K562 (cell line): Measurements from ENCODE around the gene RNU5D-1. TPM values are rescaled to one million over a fixed set of nuclear protein-coding genes. Genes with fewer than 3 reads are reported as not detected.
A peak's percentile ranks its signal among the peaks of the same experiment; 100 is the strongest.

Experiments used
- ETV1 ChIP-seq: fragments of 450-650 bp; conservative IDR thresholded peaks from 2 replicates; pipeline ENCODE4 v1.6.1; 2016; ENCODE audit warnings: missing genetic modification characterization, control low read depth, low read depth, missing compliant biosample characterization
- HNRNPL ChIP-seq: fragments of 200-400 bp; formaldehyde crosslinking; IDR thresholded peaks from 2 replicates; pipeline ENCODE4 v1.6.1; 2017; ENCODE audit warnings: low read depth, mild to moderate bottlenecking, low read length
- HNRNPUL1 ChIP-seq: fragments of 200-400 bp; formaldehyde crosslinking; IDR thresholded peaks from 2 replicates; pipeline ENCODE4 v1.6.1; 2017; ENCODE audit warnings: low read length
- LARP7 ChIP-seq: fragments of 450-650 bp; IDR thresholded peaks from 2 replicates; pipeline ENCODE4 v1.6.1; 2016
- MXI1 ChIP-seq: IDR thresholded peaks from 2 replicates; pipeline ENCODE4 v1.6.1; 2011; ENCODE audit warnings: low read depth, mild to moderate bottlenecking, improper control_type of control experiment, low read length
- NR3C1 ChIP-seq: sonication (generic); formaldehyde crosslinking; IDR thresholded peaks from 2 replicates; pipeline ENCODE4 v1.8.1; 2022; ENCODE audit warnings: missing genetic modification reagents
- PRPF4 ChIP-seq: fragments of 200-400 bp; formaldehyde crosslinking; IDR thresholded peaks from one replicate; pipeline ENCODE4 v1.6.1; 2017; ENCODE audit warnings: low read length, low read depth, mild to moderate bottlenecking; ENCODE audit not compliant: insufficient read depth, poor library complexity, severe bottlenecking
- SMAD2 ChIP-seq: fragments of 150-350 bp; IDR thresholded peaks from 2 replicates; pipeline ENCODE4 v1.6.1; 2014; ENCODE audit warnings: low read depth, mild to moderate bottlenecking, low read length
- TARDBP ChIP-seq: fragments of 450-650 bp; IDR thresholded peaks from 2 replicates; pipeline ENCODE4 v1.6.1; 2016
- TBL1XR1 ChIP-seq, 2 experiments: IDR thresholded peaks; 2 replicates each; pipeline ENCODE4 v1.6.1; 2012; ENCODE audit warnings: improper control_type of control experiment in 2 of 2, low read length in 2 of 2, mild to moderate bottlenecking in 1 of 2
- TSC22D4 ChIP-seq: fragments of 450-650 bp; IDR thresholded peaks from 2 replicates; pipeline ENCODE4 v1.6.1; 2016; ENCODE audit warnings: missing genetic modification characterization, missing biosample characterization, control low read depth
- ZNF384 ChIP-seq: IDR thresholded peaks from 2 replicates; pipeline ENCODE4 v1.6.1; 2012; ENCODE audit warnings: low read depth, low read length, improper control_type of control experiment
- ZNF518B ChIP-seq: fragments of 250-450 bp; sonication (Bioruptor Pico); IDR thresholded peaks from 2 replicates; pipeline ENCODE4 v1.5.0; 2021; ENCODE audit warnings: mild to moderate bottlenecking, moderate library complexity
- polyA plus RNA-seq, 8 experiments: library from polyadenylated mRNA; depleted of rRNA in 4 of 8; stranded (reverse) in 5 of 8; unstranded in 3 of 8; fragments of >200 nt; fragmentation: Nextera tagmentation in 2 of 8; fragmentation: Illumina TruSeq in 1 of 8; extraction: Ambion mirVana in 2 of 8; extraction: Trizol in 1 of 8; gene quantifications; 2 replicates each; pipeline versions ENCODE4 v1.2.1 to v1.2.3, GENCODE V29; 2011 to 2014; ENCODE audit warnings: inconsistent platforms in 1 of 8, missing spikeins in 1 of 8
- total RNA-seq, 7 experiments: library from RNA; depleted of rRNA in 6 of 7; stranded (reverse); fragments of >200 nt in 6 of 7; fragmentation: Illumina TruSeq in 2 of 7; extraction: Trizol in 2 of 7; gene quantifications; 2 replicates each; pipeline versions ENCODE4 v1.2.1 to v1.2.3, GENCODE V29; 2011 to 2021; ENCODE audit warnings: low replicate concordance in 1 of 7
- TF ChIP-seq, protein P1 (sequence below): fragments of 450-650 bp; IDR thresholded peaks from 2 replicates; pipeline ENCODE4 v1.6.1; 2016; ENCODE audit warnings: low read depth
- TF ChIP-seq, protein P2 (sequence below): fragments of 450-650 bp; conservative IDR thresholded peaks from 2 replicates; pipeline ENCODE4 v1.6.1; 2016; ENCODE audit warnings: missing genetic modification characterization, low read depth, mild to moderate bottlenecking, missing compliant biosample characterization, moderate library complexity

The RNU5D-1 gene
- total and polyA plus RNA-seq, 9 of the 15 experiments (the other 6 are each of a cell fraction or from before 2014, with no cell fraction given), result under 0.01 TPM; not detected in 8

DNA sequence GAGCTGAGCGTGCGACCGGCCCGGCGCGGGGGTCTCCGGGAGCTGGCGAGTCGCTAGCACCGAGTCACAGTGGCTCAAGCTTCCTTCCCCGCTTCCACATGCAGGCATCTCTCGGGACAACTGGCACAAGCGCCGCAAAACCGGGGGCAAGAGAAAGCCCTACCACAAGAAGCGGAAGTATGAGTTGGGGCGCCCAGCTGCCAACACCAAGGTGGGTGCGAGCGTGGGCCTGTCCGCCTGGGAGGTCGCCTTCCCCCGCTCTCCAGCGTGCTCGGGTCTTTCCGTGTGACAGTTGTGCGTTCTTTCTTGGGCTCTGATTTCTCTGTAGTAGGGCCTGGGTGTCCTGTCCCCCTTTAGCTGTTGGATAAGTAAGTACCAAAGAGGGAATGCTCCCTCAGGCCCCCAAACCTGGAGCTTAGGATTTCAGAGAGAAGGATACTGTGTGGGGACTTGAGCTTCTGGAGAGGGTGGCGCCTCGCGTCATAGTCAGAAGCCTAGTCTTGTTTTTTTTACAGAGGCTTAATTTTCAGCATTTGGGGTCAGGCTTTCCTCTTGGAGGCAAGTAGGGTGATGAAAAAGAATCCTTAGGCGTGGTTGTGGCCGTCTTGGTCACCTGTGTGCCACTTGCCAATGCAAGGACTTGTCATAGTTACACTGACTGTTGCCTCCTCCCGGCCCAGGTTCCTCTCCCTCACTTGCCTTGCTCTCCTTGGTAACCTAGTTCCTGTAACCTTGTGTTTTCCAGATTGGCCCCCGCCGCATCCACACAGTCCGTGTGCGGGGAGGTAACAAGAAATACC lies 45.2 kb upstream of the RNU5D-1 start (continued):
- TF ChIP-seq, protein P1, sequence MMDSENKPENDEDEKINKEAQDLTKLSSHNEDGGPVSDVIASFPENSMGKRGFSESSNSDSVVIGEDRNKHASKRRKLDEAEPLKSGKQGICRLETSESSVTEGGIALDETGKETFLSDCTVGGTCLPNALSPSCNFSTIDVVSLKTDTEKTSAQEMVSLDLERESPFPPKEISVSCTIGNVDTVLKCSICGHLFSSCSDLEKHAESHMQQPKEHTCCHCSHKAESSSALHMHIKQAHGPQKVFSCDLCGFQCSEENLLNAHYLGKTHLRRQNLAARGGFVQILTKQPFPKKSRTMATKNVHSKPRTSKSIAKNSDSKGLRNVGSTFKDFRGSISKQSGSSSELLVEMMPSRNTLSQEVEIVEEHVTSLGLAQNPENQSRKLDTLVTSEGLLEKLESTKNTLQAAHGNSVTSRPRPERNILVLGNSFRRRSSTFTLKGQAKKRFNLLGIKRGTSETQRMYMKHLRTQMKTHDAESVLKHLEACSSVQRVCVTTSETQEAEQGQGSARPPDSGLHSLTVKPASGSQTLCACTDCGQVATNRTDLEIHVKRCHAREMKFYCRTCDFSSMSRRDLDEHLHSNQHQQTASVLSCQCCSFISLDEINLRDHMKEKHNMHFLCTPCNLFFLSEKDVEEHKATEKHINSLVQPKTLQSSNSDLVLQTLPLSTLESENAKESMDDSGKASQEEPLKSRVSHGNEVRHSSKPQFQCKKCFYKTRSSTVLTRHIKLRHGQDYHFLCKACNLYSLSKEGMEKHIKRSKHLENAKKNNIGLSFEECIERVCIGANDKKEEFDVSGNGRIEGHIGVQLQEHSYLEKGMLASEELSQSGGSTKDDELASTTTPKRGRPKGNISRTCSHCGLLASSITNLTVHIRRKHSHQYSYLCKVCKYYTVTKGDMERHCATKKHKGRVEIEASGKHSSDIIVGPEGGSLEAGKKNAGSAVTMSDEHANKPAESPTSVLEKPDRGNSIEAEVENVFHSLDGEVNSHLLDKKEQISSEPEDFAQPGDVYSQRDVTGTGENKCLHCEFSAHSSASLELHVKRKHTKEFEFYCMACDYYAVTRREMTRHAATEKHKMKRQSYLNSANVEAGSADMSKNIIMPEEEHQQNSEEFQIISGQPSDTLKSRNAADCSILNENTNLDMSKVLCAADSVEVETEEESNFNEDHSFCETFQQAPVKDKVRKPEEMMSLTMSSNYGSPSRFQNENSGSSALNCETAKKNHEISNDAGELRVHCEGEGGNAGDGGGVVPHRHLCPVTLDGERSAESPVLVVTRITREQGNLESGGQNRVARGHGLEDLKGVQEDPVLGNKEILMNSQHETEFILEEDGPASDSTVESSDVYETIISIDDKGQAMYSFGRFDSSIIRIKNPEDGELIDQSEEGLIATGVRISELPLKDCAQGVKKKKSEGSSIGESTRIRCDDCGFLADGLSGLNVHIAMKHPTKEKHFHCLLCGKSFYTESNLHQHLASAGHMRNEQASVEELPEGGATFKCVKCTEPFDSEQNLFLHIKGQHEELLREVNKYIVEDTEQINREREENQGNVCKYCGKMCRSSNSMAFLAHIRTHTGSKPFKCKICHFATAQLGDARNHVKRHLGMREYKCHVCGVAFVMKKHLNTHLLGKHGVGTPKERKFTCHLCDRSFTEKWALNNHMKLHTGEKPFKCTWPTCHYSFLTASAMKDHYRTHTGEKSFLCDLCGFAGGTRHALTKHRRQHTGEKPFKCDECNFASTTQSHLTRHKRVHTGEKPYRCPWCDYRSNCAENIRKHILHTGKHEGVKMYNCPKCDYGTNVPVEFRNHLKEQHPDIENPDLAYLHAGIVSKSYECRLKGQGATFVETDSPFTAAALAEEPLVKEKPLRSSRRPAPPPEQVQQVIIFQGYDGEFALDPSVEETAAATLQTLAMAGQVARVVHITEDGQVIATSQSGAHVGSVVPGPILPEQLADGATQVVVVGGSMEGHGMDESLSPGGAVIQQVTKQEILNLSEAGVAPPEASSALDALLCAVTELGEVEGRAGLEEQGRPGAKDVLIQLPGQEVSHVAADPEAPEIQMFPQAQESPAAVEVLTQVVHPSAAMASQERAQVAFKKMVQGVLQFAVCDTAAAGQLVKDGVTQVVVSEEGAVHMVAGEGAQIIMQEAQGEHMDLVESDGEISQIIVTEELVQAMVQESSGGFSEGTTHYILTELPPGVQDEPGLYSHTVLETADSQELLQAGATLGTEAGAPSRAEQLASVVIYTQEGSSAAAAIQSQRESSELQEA, result no peak
- TF ChIP-seq HNRNPL, result peak; percentile 32; the same call in 1 of the 2 replicates
- 0 out of 2 replicates have a peak, but pooled peaks have one; percentile 86 for TF ChIP-seq NR3C1 (CRISPR knock-in tag)
- TF ChIP-seq TARDBP, result no peak
- TF ChIP-seq SMAD2, result no peak
- TF ChIP-seq ZNF518B (CRISPR knock-in tag), result no peak
- TF ChIP-seq, protein P2, sequence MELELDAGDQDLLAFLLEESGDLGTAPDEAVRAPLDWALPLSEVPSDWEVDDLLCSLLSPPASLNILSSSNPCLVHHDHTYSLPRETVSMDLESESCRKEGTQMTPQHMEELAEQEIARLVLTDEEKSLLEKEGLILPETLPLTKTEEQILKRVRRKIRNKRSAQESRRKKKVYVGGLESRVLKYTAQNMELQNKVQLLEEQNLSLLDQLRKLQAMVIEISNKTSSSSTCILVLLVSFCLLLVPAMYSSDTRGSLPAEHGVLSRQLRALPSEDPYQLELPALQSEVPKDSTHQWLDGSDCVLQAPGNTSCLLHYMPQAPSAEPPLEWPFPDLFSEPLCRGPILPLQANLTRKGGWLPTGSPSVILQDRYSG (tag), result no peak
- no peak for TF ChIP-seq TSC22D4 (tag)
- TF ChIP-seq TBL1XR1 (IDR thresholded peaks at IDR 0.05; ENCODE audit: low read length in 2 of 2), result no peak
- TF ChIP-seq ETV1, result no peak
- TF ChIP-seq HNRNPUL1, result 0 out of 2 replicates have a peak, but pooled peaks have one; percentile 72
- TF ChIP-seq ZNF384, result no peak
- no peak for TF ChIP-seq MXI1
- no peak for TF ChIP-seq LARP7
- no peak for TF ChIP-seq PRPF4
